ENCODE data around the gene TRIM33. TPM values are rescaled to one million over a fixed set of nuclear protein-coding genes. Genes with fewer than 3 reads are reported as not detected.

TRIM33 gene
- total RNA-seq, 6 donors from 2014 or later: 27.9 to 92.2 (median 40.6) TPM

DNA sequence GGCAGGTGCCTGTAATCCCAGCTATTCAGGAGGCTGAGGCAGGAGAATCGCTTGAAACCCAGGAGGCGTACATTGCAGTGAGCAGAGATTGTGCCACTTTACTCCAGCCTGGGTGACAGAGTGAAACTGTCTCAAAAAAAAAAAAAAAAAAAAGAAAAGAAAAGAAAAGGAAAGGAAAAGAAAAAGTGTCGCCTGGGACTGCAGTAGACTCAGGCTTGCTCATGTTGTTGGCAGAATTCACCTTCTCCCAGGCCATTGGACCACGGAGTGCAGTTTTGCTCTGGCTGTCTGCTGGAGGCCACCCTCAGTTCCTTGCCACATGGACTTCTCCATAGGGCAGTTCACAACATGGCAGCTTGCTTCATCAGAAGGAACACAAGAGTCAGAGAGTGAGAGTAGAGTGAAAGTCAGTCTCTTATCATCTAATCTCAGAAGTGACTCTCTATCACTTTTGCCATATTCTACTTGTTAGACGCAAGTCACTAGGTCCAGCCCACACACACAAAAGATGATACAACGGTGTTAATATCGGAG lies 41.2 kb upstream of the TRIM33 start:
- no peak for ATAC-seq (ENCODE audit: low FRiP score in 2 of 2)
- no peaks in the 10 kb centered on the region for H3K27me3 ChIP-seq

DNA sequence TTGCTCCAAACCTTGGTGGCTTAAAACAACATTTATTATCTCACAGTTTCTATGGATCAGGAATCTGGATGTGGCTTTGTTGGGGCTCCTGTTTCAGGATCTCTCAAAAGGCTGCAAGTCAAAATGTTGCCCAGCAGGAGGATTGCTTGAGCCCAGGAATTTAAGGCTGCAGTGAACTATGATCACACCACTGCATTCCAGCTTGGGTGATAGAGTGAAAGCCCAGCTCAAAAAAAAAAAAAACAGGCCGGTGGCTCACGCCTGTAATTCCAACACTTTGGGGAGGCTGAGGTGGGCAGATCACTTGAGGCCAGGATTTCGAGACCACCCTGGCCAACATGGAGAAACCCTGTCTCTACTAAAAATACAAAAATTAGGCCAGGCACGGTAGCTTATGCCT lies 40.4 kb upstream of the TRIM33 start:
- H3K36me3 ChIP-seq: no peaks in the 10 kb centered on the region
- WGBS, 2 donors: 86 to 92% methylated on average over 4 of the region's 4 CpGs
- H3K9me3 ChIP-seq: no peaks in the 10 kb centered on the region
- no peaks in the 10 kb centered on the region for H3K27me3 ChIP-seq
- H3K4me3 ChIP-seq: no peak overlapping the region
- H3K4me1 ChIP-seq: no peaks in the 10 kb centered on the region
- DNase-seq (no peak), ATAC-seq (ENCODE audit: low FRiP score in 2 of 2) (no peak)
- no peak overlapping the region for H3K27ac ChIP-seq
- no peak for TF ChIP-seq POLR2AphosphoS5 (IDR thresholded peaks at IDR 0.05)
- TF ChIP-seq, protein P1, sequence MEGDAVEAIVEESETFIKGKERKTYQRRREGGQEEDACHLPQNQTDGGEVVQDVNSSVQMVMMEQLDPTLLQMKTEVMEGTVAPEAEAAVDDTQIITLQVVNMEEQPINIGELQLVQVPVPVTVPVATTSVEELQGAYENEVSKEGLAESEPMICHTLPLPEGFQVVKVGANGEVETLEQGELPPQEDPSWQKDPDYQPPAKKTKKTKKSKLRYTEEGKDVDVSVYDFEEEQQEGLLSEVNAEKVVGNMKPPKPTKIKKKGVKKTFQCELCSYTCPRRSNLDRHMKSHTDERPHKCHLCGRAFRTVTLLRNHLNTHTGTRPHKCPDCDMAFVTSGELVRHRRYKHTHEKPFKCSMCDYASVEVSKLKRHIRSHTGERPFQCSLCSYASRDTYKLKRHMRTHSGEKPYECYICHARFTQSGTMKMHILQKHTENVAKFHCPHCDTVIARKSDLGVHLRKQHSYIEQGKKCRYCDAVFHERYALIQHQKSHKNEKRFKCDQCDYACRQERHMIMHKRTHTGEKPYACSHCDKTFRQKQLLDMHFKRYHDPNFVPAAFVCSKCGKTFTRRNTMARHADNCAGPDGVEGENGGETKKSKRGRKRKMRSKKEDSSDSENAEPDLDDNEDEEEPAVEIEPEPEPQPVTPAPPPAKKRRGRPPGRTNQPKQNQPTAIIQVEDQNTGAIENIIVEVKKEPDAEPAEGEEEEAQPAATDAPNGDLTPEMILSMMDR (IDR thresholded peaks at IDR 0.05): no peak
- TF ChIP-seq EP300 (IDR thresholded peaks at IDR 0.05): no peak
- no peak for TF ChIP-seq POLR2A (IDR thresholded peaks at IDR 0.05)

More for the DNA sequence above, 41.2 kb upstream of the TRIM33 start:
- 93 to 94% methylated on average over 7 of the region's 7 CpGs for WGBS, 2 donors
- H3K9me3 ChIP-seq: no peaks in the 10 kb centered on the region
- H3K4me1 ChIP-seq: no peaks in the 10 kb centered on the region
- H3K27ac ChIP-seq: no peak overlapping the region
- TF ChIP-seq, protein P1 (IDR thresholded peaks at IDR 0.05): no peak
- TF ChIP-seq EP300 (IDR thresholded peaks at IDR 0.05) (no peak), POLR2AphosphoS5 (IDR thresholded peaks at IDR 0.05) (no peak), POLR2A (IDR thresholded peaks at IDR 0.05) (no peak)
- no peaks in the 10 kb centered on the region for H3K36me3 ChIP-seq
- no peak for DNase-seq
- H3K4me3 ChIP-seq: no peak overlapping the region

DNA sequence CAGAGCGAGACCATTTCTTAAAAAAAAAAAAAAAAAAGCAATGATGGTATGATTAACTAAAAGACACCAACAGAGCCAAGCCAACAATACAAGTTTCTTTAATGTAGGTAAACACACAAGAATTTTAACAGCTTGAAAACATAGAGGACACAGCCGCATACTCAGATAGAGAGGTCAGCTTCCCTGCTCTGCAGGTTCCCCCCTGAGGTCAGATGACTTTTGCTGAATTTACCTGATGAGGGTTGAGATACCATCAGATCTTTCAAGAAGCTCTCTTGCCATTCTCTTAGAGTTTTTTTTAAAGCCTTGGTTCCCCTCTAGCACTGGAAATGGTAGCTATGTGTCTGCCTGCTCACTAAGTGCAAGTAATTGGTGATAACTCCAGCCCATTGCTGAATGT lies 39.3 kb upstream of the TRIM33 start:
- no peak for ATAC-seq (ENCODE audit: low FRiP score in 2 of 2)
- Histone ChIP-seq H3K27me3 (no peaks in the 10 kb centered on the region), H3K4me1 (no peaks in the 10 kb centered on the region), H3K36me3 (no peaks in the 10 kb centered on the region), H3K9me3 (no peaks in the 10 kb centered on the region), H3K4me3 (no peak overlapping the region), H3K27ac (no peak overlapping the region)
- TF ChIP-seq POLR2AphosphoS5 (IDR thresholded peaks at IDR 0.05) (no peak), EP300 (IDR thresholded peaks at IDR 0.05) (no peak), POLR2A (IDR thresholded peaks at IDR 0.05) (no peak)
- TF ChIP-seq, protein P1 (IDR thresholded peaks at IDR 0.05): no peak
- no peak for DNase-seq
- WGBS, 2 donors: 91 to 98% methylated on average over 2 of the region's 2 CpGs

DNA sequence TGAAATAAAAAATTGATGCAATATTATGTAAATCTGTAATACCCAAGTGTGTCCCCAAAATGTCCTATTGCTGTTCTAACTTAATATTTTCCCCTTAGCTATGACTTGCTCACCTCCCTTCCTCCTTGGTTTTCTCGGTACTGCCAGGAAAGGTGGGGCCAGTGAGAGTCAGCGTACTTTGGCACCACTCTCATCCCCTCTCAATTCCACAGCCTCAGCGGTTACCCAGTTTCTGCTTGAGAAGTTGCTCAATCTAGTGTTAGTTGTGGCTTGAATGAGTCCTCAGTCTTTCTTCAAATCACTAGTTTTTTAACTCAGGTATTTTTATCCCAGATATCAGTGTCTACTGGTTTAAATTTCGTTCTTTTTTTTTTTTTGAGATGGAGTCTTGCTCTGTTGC lies 38.1 kb upstream of the TRIM33 start:
- Histone ChIP-seq H3K27me3 (no peaks in the 10 kb centered on the region), H3K27ac (no peak overlapping the region), H3K4me3 (no peak overlapping the region), H3K36me3 (no peaks in the 10 kb centered on the region), H3K4me1 (no peaks in the 10 kb centered on the region), H3K9me3 (no peaks in the 10 kb centered on the region)
- peak in 1 of 2 donors; percentile 76 for DNase-seq
- ATAC-seq (ENCODE audit: low FRiP score in 2 of 2): peak in 1 of 2 donors; percentile 73
- TF ChIP-seq POLR2AphosphoS5 (IDR thresholded peaks at IDR 0.05) (no peak), POLR2A (IDR thresholded peaks at IDR 0.05) (no peak), EP300 (IDR thresholded peaks at IDR 0.05) (no peak)
- TF ChIP-seq, protein P1 (IDR thresholded peaks at IDR 0.05): no peak
- WGBS, 2 donors: 47 to 53% methylated on average over 4 of the region's 4 CpGs

DNA sequence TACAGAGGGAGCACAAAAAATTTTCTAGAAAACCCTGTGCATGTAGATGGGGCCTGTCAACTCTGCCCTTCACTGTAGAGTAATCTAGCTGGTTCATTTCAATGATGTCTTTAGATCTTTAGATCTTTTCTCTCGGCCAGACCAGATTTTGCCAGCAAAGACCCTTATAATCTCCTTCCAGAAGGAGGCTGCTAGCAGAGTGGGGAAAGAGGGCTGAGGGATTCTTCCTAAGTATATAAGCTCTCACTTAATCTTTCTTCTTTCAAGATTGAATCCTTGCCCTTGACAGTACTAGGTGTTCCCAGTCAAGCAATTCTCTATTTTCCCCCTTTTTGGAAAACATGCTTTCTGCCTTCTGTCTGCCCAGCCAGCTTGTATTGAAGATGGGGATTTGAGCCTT lies 36.1 kb upstream of the TRIM33 start:
- no peaks in the 10 kb centered on the region for H3K4me1 ChIP-seq
- ATAC-seq (ENCODE audit: low FRiP score in 2 of 2): no peak
- DNase-seq: no peak
- TF ChIP-seq POLR2AphosphoS5 (IDR thresholded peaks at IDR 0.05) (no peak), POLR2A (IDR thresholded peaks at IDR 0.05) (no peak), EP300 (IDR thresholded peaks at IDR 0.05) (no peak)
- TF ChIP-seq, protein P1 (IDR thresholded peaks at IDR 0.05): no peak
- H3K9me3 ChIP-seq: no peaks in the 10 kb centered on the region
- H3K27me3 ChIP-seq: no peaks in the 10 kb centered on the region
- no peaks in the 10 kb centered on the region for H3K36me3 ChIP-seq
- 94 to 100% methylated on average over 1 of the region's 1 CpG for WGBS, 2 donors
- H3K4me3 ChIP-seq: no peak overlapping the region
- no peak overlapping the region for H3K27ac ChIP-seq
